ENCODE measurements around the gene SLC6A6. TPM values are rescaled to one million over a fixed set of nuclear protein-coding genes. Genes with fewer than 3 reads are reported as not detected.
A peak's percentile ranks its signal among the peaks of the same experiment; 100 is the strongest.
"Not testable (repeated sequence)": the region's sequence is repeated elsewhere in the genome, so short reads cannot be mapped to it uniquely, and the experiment has no call there.

Gene SLC6A6
- total RNA-seq, 1 experiment from 2014 or later: 72.6 TPM

GRCh38 chr3:14407203-14407602, 4.8 kb downstream of the SLC6A6 start:
- Histone ChIP-seq H3K27me3 (ENCODE audit: insufficient read depth, low read length) (no peaks in the 10 kb centered on the region), H4K8ac (replicated peaks; ENCODE audit: insufficient read length, low read depth, low read length) (no peak overlapping the region)

GRCh38 chr3:14409779-14410063, 7.3 kb downstream of the SLC6A6 start:
- not testable (repeated sequence) for H3K27ac Mint-ChIP-seq; H2BK120ac ChIP-seq (ENCODE audit: low read depth, low read length, poor library complexity, severe bottlenecking); H4K20me1 ChIP-seq (ENCODE audit: control insufficient read depth, insufficient read depth, insufficient read length); H3K4ac ChIP-seq (ENCODE audit: low read depth, low read length); H3K56ac ChIP-seq (ENCODE audit: insufficient read length, low read depth, low read length); H4K5ac ChIP-seq (ENCODE audit: insufficient read length, low read depth, low read length); H3K27me3 ChIP-seq (ENCODE audit: insufficient read depth, low read length); H3K4me1 ChIP-seq (ENCODE audit: insufficient read depth, low read length); H3K14ac ChIP-seq (ENCODE audit: insufficient read depth, low read length); H3K23me2 ChIP-seq (ENCODE audit: insufficient read length, low read depth, low read length, poor library complexity, severe bottlenecking); H2BK20ac ChIP-seq (ENCODE audit: low read depth, low read length, poor library complexity, severe bottlenecking); H4K91ac ChIP-seq (ENCODE audit: insufficient read length, low read depth, low read length); H3K23ac ChIP-seq (ENCODE audit: insufficient read length, low read depth, low read length); H2AK5ac ChIP-seq (ENCODE audit: insufficient read length, low read length); H2AFZ ChIP-seq (ENCODE audit: low read length); H3K18ac ChIP-seq (ENCODE audit: insufficient read length, low read depth, low read length); DNase-seq; H3T11ph ChIP-seq (ENCODE audit: low read length); H3K9me3 ChIP-seq (ENCODE audit: control insufficient read depth, low read depth, low read length); H3K27ac ChIP-seq (ENCODE audit: insufficient read length, low read depth, low read length); H3K4me2 ChIP-seq (ENCODE audit: insufficient read depth, insufficient read length, low read length); H3K9me3 Mint-ChIP-seq; H2BK15ac ChIP-seq (ENCODE audit: low read depth, low read length); H4K8ac ChIP-seq (replicated peaks; ENCODE audit: insufficient read length, low read depth, low read length); H2BK5ac ChIP-seq (ENCODE audit: insufficient read length, low read length); H3K9ac ChIP-seq (ENCODE audit: extremely low read depth, insufficient read length, low read length); H3K4me3 Mint-ChIP-seq; H2BK12ac ChIP-seq (ENCODE audit: insufficient read length, low read depth, low read length); H3K27me3 Mint-ChIP-seq (ENCODE audit: low read depth)
- Mint-ChIP-seq H3K4me1 (peaks cover 45 to 63% of the 10 kb centered on the region in 2 experiments), H3K36me3 (ENCODE audit: insufficient read depth in 1 of 3, low read depth in 3 of 3) (peaks cover 20 to 42% (median 27%) of the 10 kb centered on the region in 3 experiments)
- Histone ChIP-seq H3K79me2 (ENCODE audit: insufficient read depth, low read length) (peaks cover 31% of the 10 kb centered on the region; the same call in 1 of the 2 replicates), H3K79me1 (ENCODE audit: insufficient read depth, low read depth, low read length, poor library complexity, severe bottlenecking) (peaks cover 16% of the 10 kb centered on the region)
- no CpG with 5 or more reads among the region's 6 CpGs for WGBS (ENCODE audit: extremely low coverage, insufficient read length, low lambda C conversion rate)

More at GRCh38 chr3:14407203-14407602, 4.8 kb downstream of the SLC6A6 start:
- no peak overlapping the region for H3K4me2 ChIP-seq (ENCODE audit: insufficient read depth, insufficient read length, low read length)
- peaks cover 15% of the 10 kb centered on the region for H3K79me1 ChIP-seq (ENCODE audit: insufficient read depth, low read depth, low read length, poor library complexity, severe bottlenecking)
- Mint-ChIP-seq H3K36me3 (ENCODE audit: insufficient read depth in 1 of 3, low read depth in 3 of 3) (peaks cover 21 to 41% (median 25%) of the 10 kb centered on the region in 3 experiments; a peak in 6 of 7 replicates), H3K4me3 (no peak overlapping the region; a peak in 1 of 5 replicates), H3K4me1 (peaks cover 38 to 50% of the 10 kb centered on the region in 2 experiments), H3K27me3 (ENCODE audit: low read depth) (no peaks in the 10 kb centered on the region; the same call in 1 of the 2 replicates), H3K9me3 (peaks cover 0 to 4% of the 10 kb centered on the region in 2 experiments; a peak in 1 of 5 replicates), H3K27ac (0 out of 7 replicates have a peak overlapping the region, but pooled peaks of 2 of the 3 experiments have one; percentile 39 to 52)
- H4K91ac ChIP-seq (ENCODE audit: insufficient read length, low read depth, low read length): no peak overlapping the region
- H2AK5ac ChIP-seq (ENCODE audit: insufficient read length, low read length): no peak overlapping the region
- H2BK15ac ChIP-seq (ENCODE audit: low read depth, low read length): no peak overlapping the region
- no peak overlapping the region for H3K14ac ChIP-seq (ENCODE audit: insufficient read depth, low read length)
- WGBS (ENCODE audit: extremely low coverage, insufficient read length, low lambda C conversion rate): no CpG with 5 or more reads among the region's 5 CpGs
- no peak overlapping the region for H2BK5ac ChIP-seq (ENCODE audit: insufficient read length, low read length)
- no peak overlapping the region for H2BK20ac ChIP-seq (ENCODE audit: low read depth, low read length, poor library complexity, severe bottlenecking)
- H3K56ac ChIP-seq (ENCODE audit: insufficient read length, low read depth, low read length): no peak overlapping the region
- no peak for DNase-seq
- H2AFZ ChIP-seq (ENCODE audit: low read length): no peak overlapping the region
- H3K9me3 ChIP-seq (ENCODE audit: control insufficient read depth, low read depth, low read length): no peaks in the 10 kb centered on the region
- no peak for TF ChIP-seq CTCF (conservative IDR thresholded peaks at IDR 0.05)
- no peaks in the 10 kb centered on the region for H4K20me1 ChIP-seq (ENCODE audit: control insufficient read depth, insufficient read depth, insufficient read length)
- no peak overlapping the region for H2BK120ac ChIP-seq (ENCODE audit: low read depth, low read length, poor library complexity, severe bottlenecking)
- no peak overlapping the region for H4K5ac ChIP-seq (ENCODE audit: insufficient read length, low read depth, low read length)
- H3K4me1 ChIP-seq (ENCODE audit: insufficient read depth, low read length): peaks cover 9% of the 10 kb centered on the region; the same call in 1 of the 2 replicates
- no peak overlapping the region for H3K9ac ChIP-seq (ENCODE audit: extremely low read depth, insufficient read length, low read length)
- H3K79me2 ChIP-seq (ENCODE audit: insufficient read depth, low read length): peaks cover 44% of the 10 kb centered on the region; the same call in 1 of the 2 replicates
- no peak overlapping the region for H3K18ac ChIP-seq (ENCODE audit: insufficient read length, low read depth, low read length)
- H3K27ac ChIP-seq (ENCODE audit: insufficient read length, low read depth, low read length): no peak overlapping the region
- no peak overlapping the region for H2BK12ac ChIP-seq (ENCODE audit: insufficient read length, low read depth, low read length)
- no peak overlapping the region for H3K4ac ChIP-seq (ENCODE audit: low read depth, low read length)
- peaks cover 11% of the 10 kb centered on the region for H3K23me2 ChIP-seq (ENCODE audit: insufficient read length, low read depth, low read length, poor library complexity, severe bottlenecking)
- H3K23ac ChIP-seq (ENCODE audit: insufficient read length, low read depth, low read length): no peak overlapping the region
- H3T11ph ChIP-seq (ENCODE audit: low read length): no peak overlapping the region

Measured in H9 (cell line).